HG03457 (cell line): ENCODE data around the gene CCDC28A.

Experiments used
- ATAC-seq: cut with Tn5 transposase; IDR thresholded peaks from one replicate; pipeline ENCODE4 v1.9.1; 2021; ENCODE audit warnings: moderate number of reproducible peaks; ENCODE audit not compliant: unreplicated experiment

Gene CCDC28A

DNA sequence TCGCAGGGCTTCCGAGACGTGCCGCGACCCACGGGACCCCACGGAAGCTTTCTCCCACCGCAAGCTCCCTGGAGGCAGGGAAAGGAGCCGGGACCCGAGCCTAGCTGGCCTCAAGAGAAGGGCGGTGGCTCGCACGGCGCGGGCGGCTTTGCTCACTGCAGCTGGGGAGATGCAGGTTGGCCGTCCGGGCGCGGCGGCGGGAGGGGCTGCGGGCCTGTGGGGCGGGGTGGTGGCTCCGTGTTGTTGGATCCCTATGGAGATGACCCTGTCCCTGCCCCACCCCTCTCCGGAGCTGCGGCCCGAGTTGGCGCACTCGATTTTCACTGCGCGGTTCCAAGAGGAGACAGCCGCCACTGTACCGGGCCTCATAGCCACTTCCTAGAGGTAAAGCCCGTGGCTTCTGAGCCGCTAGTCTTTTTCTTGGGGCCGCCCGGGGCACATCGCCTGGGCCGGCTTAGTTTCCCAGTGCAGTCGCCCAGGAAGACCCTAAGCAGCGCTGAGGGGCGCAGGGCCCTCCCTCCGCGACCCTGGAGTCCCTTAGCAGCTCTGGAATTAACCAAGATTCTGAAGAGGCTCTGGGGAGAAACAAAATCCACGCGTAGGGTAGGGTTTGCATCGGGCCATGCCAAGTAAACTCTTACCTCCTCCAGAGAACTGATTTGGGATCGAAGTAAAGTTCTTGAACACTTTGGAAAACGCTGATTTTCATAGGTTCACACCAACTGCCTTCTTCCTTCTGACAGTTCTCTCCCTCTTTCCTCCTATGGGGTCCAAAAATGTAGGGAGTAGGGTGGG is 22.4 kb downstream of the CCDC28A start, which contains the start of gene ECT2L:
TSS of gene ECT2L (plus strand) at position 279 of the 795 bp plus-strand sequence. CDS start 17,188 bp downstream, outside the sequence.
- no peak for ATAC-seq

DNA sequence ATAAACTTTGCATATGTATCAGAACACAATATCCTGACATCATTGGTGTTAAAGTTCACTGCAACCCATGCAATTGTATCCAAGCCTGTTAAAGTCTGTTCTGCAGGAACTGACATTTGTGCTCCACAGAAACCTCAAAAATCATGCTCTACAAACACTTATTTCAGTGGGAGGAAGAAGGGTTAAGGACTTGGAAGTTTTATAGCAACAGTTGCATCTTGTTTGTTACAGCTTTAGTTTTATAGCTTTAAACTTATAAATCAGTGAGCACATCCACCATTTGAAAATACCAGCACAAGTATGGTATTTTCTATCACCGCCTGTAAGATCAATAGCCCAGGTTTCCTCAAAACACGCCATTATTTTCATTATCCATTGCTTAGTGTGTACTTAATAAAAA is 23.2 kb downstream of the CCDC28A start:
- ATAC-seq = no peak

DNA sequence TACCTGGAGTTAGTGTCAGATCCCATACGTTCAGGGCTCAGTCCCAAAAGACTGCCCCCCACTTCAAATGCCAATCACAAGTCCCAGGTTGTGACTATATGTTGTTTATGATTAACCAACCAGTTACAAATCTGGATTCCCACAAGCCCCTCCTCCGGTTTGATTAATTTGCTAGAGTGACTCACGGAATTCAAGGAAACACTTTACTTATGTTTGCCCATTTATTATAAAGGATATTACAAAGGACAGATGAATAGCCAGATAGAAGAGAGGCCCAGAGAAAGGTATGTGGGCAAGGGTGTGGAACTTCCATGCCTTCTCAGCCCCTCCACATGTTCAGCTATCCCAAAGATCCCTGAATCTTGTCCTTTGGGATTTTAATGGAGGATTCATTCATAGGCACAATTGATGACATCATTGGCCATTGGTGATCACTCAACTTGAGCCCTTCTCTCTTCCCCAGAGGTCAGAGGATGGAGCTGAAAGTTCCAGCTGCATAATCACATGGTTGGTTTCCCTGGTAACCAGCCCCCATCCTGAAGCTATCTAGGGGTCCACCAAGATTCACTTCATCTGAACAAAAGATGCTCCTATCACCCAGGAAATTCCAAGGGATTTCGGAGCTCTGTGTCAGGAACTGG is 24.4 kb downstream of the CCDC28A start:
- no peak for ATAC-seq

DNA sequence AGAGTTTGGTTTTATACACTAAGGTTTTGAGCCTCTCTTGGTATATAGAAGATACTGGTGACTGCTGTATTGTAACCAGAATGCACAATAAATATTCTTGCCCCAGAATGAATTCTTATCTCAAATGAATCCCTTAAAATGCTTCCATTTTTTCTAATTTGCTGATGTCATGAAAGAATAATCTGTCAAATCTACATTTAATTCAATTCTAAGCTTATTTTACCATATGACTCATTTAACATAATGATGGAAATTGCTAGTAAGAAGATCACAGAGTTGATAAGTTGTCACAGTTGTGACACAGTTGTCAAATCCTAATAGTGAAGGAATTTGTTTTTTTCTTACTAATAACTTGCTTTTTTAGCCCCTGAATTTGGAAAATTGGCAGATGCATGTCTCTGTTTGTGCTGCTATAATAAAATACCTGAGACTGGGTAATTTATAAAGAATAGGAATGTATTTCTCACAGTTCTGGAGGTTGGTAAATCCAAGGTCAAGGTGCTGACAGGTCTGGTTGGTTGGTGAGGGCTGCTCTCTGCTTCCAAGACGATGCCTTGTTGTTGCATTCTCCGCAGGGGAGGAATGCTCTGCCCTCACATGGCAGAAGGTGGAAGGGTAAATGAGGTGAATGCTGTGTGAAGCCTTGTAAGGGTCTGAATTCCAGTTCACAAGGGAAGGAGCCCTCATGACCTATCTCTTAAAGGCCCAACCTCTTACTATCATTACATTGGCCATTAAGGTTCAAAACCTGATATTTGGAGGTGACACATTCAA is 27.0 kb downstream of the CCDC28A start:
- no peak for ATAC-seq

DNA sequence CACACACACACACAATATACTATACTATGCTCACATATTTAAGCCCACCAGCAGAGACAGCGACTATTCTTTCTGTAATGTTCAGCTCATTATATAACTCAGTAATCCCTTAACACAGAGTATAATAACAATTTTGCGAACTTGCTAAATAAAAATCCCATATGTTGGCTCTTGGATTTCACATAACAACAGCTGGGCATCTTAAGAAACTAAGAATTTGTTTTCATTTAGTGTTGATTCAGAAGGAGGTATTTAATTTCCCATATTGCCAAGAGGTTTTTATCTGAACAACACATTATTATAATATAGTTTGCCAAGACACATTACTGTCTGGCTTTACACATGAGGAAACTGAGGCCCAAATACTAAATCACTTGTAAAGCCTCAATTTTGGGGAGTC is 29.8 kb downstream of the CCDC28A start:
- ATAC-seq = no peak

DNA sequence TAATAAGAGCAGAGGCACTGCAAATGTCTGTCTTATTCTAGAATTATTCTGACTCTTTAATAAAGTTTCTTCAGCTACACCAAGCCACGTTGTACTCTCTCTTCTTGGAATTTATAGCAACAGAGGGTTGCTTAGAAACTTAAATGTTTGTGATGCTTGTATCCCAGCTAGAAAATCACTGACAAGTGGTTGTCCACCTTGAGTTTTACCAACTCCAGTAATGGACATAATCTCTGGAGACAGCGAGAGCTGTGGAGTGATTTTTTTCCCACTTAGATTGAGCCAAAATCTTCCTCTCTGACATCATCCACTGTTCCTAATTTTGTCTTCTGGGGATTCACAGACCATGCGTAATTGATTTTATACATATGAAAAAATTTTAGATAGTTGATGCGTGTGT is 30.3 kb downstream of the CCDC28A start:
- no peak for ATAC-seq

DNA sequence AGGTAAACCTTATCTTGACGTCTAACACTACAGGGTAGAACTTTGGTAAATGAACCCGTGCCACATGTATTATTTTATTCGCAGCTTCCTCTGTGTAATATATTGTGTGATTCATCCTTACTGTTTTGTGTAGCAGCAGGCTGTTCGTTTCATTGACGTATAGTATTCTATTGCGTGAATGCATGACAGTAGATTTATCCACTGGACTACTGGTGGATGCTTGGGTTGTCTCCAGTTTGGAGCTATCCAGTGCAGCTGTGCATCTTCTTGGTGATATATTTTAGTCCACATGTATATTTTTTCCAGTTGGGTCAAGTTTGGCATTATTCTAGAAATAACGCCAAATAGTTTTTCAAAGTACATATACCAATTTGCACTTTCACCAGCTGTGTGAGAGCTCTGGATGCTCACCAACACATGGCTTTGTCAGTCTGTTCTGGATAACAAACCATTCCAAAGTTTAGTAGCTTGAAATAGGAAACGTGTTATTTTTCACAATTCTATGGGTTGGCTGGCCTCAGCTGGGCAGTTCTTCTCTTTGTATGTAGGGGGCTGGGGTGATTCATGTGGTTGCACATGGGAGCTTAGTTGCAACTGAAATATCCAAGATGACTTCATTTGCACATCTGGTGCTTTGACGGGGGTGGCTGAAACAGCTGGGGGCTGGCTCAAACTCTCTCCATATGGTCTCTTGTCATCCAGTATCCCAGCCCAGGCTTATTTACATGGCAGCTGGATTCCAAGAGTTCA is 31.6 kb downstream of the CCDC28A start:
- no peak for ATAC-seq

DNA sequence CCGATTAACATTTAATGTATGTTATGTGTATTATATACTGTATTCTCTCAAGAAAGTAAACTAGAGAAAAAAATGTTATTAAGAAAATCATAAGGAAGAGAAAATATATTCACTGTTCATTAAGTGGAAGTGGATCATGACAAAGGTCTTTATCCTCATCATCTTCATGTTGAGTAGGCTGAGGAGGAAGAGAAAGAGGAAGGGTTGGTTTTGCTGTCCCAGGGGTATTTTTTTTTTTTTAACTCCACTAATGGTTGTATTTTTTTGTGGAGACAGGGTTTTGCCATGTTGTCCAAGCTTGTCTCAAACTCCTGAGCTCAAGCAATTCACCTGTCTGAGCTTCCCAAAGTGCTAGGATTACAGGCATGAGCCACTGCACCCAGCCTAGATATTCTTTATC is 33.3 kb downstream of the CCDC28A start:
- no peak for ATAC-seq

DNA sequence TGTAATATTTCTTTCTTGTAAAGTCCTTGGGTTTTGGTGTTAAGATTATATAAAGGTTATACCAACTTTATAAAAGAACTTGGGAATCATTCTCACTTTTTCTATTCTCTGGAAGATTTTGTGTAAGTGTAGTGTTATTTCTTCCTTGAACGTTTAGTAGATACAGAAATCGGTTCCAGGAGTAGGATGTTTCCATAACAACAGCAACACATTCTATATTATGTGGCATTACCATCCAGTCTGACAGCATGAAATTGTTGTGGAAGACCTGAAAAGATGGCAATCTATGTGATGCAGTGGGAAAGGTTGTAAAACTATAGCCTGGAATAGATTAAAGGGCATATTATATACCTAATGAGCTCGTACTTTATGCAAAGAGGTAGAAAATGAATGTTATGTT is 36.1 kb downstream of the CCDC28A start:
- no peak for ATAC-seq

DNA sequence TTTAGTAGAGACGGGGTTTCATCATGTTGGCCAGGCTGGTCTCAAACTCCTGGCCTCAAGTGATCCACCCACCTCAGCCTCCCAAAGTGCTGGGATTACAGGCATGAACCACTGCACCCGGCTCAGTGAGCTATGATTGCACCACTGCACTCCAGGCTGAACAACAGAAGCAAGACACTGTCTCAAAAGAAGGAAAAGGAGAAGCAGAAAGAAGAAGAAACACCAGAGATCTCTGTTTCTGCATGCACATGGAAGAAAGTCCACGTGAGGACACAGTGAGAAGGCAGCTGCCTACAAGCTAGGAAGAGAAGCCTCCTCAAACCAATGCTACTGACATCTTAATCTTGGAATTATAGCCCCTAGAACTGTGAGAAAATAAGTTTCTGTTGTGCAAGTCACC is 38.3 kb downstream of the CCDC28A start:
- no peak for ATAC-seq

DNA sequence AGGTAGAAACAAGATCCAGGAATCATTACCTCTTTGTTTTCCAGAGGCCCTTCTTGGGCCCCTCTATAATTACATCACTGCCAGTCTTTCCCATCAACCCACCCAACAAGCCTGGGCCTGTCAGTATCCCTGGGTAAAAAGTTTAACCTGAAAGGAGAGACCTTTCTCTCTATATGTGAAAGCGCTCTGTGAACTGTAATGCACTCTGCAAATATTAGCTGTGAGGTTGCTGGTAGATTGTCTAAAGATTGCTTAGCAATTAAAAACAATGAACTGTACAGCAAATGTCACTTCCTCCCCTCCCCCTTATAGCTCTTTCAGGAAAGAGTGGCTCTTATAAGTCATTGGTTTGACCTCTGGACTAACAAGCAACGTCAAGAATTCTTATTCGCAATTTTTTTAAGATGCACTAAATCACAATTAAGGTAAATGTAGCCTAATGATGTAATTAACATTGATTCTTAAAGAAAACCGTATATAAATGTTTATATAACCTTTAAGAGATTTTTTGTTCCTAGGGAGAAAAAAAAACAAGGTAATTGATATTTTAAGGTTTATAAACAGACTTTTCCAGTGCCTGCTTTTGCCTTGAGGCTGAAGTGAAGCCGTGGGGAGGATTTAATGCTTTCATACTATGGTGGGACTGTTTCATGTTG is 40.7 kb downstream of the CCDC28A start:
- ATAC-seq = no peak

DNA sequence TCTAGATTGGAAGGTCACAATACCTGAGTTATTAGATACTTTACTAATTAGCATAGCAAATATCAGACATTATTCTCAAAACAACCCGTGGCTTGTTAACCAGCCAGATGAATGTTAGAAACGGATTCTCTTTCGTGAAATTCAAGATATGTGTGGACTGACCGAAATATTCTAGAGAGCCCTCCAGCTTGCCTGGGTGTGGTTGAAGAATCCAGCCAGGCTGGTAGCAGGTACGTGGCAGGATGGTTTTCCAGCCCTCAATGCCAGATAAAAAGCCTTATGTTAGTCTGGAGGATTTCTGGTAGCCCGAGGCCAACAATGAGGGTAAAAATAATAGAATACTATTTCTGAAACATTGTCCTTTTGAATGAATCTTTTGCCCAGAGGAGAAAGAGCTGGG is 41.7 kb downstream of the CCDC28A start:
- ATAC-seq = no peak

DNA sequence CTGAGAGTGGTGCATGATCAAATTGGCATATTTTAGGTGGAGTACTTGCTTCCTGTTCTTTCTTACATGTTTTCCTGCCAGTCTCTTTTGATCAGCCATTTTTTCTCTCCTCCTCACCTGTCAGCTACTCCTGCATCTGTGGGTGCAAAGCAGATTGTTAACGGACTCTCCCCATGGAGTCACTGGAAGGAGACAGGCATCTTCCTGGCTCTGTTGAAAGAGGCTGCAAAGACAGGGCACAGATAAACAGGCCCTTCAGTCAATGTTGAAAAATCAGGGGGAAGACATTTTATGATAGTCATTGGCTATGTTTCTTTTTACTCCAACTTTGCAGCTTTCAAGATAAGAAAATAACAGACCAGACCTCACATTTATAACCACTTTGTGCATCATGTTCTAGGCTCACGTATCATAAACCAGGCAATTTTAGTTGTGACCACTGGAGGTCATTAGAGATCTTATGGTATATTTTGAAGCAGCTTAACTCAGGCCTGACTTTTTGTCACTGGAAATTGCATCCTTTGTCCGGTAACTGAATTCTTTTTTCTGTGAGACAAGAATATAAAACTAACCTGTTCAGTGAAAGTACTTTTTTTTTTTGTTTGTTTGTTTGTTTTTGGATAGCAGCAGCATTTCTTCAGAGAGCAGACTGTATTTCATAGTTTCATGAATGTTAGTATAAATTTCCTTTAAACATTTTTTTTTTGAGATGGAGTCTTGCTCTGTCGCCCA is 42.4 kb downstream of the CCDC28A start:
- ATAC-seq = no peak

DNA sequence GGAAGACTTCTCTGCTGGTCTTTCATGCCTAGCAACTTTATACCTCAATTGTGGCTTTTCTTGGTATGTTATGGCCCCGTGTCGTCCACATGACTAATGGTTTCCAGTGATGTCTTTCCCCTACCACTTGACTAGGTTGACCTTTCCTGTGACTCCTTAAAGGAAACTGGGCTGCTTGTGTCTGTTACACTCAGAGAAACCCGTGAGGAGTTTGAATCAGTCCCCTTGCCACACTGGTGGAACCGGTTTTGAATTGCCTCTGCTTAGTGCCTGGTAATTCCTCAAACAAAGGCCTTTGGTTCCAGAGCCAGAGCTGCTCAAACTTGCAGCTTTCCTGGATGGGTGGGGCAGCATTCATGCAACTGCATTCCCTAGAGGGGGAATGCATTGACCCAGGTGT is 44.2 kb downstream of the CCDC28A start:
- no peak for ATAC-seq

DNA sequence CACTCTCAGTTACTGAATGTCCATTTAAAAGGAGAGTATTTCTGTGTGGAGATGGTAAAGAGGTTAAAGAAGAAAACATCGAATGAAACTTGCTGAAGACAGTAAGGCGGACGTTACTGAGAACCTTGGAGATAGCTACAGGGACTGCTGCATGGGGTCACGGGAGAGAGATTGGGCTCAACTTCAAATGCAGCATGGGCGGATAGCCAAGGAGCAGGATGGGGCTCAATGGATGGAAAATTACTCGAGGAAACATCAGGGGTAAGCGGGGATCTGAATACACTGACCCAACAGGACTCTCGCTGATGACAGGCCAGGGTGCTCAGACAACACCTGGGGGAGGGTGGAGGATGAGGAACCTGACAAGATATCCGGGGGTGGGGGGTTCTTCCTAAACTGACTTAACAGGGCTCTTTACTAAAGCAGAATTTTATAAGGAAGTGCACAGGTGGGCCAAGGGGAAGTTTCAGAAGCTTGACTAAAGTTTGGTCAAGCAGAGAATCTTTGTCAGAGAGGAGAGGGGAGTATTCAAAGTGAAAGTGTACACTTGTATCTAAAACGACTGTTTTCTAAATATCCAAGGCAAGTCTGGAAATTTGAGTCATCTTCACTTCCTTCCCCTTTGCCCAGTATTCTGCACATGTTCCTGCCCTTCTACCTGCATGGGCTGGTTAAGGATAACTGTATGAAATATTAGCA is 45.1 kb downstream of the CCDC28A start:
- peak; percentile 58 for ATAC-seq

DNA sequence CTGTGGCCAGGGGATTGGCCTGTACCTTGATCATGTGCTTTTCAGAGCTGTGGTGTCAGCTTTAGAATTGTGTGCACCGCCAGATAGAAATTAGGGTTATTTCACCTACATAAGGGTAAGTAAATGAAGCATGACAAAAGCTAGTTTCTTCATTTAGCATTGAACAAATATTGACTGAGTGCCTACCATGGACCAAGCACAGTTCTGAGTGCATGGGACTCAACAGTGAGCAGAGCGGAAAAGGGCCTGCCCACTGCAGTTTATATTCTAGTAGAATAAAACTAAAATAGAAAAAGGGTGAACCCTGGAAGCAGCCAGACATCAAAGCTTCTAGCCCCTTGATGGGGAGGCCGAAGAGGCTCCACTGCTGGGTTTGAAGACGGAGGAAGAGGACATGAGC is 48.0 kb downstream of the CCDC28A start:
- ATAC-seq = no peak

DNA sequence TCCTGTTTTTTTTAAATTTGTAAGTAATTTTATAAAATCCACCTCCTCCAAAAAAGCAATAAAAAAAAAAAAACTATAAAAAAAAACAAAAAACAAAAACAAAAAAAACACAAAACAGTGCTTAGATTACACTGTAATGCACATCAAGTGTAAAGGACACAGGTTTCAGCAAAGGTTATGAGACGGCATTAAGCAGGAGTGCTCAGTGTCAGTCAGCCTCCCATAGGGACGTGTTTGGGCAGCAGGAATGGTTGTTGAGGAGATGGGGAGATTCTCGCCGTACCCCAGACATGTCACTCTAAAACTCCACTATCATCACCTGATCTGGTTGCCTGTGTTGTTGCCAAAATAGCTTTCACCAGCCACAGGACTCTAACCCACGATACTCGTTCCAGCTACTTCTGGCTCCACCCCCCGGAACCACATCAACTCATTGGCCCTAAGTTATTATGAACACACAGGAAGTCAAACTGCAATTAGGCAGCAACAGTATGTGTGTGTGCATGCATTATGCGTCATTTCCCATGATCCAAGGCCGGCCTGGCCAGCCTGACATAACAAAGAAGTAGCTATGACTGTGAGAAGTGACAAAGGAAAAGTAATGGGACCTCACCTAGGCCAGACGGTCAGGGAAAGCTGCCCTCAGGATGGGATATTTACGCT is 51.0 kb downstream of the CCDC28A start:
- no peak for ATAC-seq

DNA sequence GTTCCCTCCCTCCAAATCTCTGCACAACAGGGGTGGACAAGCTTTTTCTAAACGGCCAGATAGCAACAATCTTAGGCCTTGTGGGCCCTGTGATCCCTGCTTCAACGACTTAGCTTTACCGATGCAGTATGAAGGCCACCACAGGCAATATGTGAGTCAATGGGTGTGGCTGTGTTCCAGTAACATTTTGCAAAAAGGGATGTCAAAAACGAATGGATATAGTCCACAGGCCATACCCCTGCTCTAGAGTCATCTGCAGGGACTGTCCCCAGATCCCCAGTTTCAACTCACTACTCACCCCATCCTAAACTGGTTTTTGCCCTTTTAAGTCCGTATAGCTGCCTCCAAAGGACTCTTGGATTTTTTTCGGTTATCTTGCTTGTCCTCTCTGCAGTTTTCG is 56.7 kb downstream of the CCDC28A start:
- no peak for ATAC-seq

DNA sequence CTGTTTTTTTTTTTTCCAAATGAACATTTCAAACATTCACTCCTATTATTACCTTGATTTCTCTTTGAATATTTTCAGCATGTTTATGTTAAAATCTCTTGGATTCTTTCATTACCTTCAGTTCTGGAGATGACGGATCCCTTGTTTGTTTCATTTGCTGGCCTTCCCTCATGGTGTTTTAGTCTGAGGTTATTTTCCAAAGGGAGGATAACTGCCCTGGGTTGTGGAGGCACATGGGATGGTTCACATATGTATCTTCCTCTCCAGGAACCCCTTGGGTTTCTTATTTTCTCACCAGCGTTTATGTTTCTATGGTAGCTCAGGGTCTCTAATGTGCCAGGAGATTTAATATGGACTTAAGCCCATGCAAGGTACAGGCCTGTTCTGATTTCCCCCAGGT is 58.6 kb downstream of the CCDC28A start:
- ATAC-seq = no peak
